Stimulated activated CD4-positive, alpha-beta T cell treated with anti-CD3 and anti-CD28 coated beads, Interleukin-1b, Interleukin-23, amount 100 ng/mL, for 1 hour (primary cell): ENCODE measurements around the gene MIPOL1.
"Not testable (repeated sequence)": the region's sequence is repeated elsewhere in the genome, so short reads cannot be mapped to it uniquely, and the experiment has no call there.

Source experiments
- DNase-seq, 2 donors: peaks; one replicate each; pipeline ENCODE4 v3.0.0-alpha.2; 2020; ENCODE audit warnings: low read depth in 2 of 2

The MIPOL1 gene

GRCh38 chr14:37187294-37187693, 10.4 kb upstream of the MIPOL1 start:
- no peak for DNase-seq

- DNase-seq, result not testable (repeated sequence)
Measured at GRCh38 chr14:37187840-37188577, 9.7 kb upstream of the MIPOL1 start.

- not testable (repeated sequence) for DNase-seq
Measured at GRCh38 chr14:37189733-37190132, 8.0 kb upstream of the MIPOL1 start.

- no peak for DNase-seq
Measured at GRCh38 chr14:37194698-37195097, 3.0 kb upstream of the MIPOL1 start.

GRCh38 chr14:37195327-37195726, 2.4 kb upstream of the MIPOL1 start:
- no peak for DNase-seq

- DNase-seq, result no peak
Measured at GRCh38 chr14:37196604-37197420, 925 bp upstream of the MIPOL1 start.

- no peak for DNase-seq
Measured at GRCh38 chr14:37198273-37198598, 499 bp downstream of the MIPOL1 start.

GRCh38 chr14:37198907-37199306, 1.2 kb downstream of the MIPOL1 start:
- no peak for DNase-seq

GRCh38 chr14:37201724-37202123, 4.0 kb downstream of the MIPOL1 start:
- DNase-seq, result no peak

- no peak for DNase-seq
Measured at GRCh38 chr14:37202265-37202664, 4.5 kb downstream of the MIPOL1 start.

- no peak for DNase-seq
Measured at GRCh38 chr14:37202812-37203211, 5.1 kb downstream of the MIPOL1 start.

- no peak for DNase-seq
Measured at GRCh38 chr14:37203423-37203822, 5.7 kb downstream of the MIPOL1 start.

- not testable (repeated sequence) for DNase-seq
Measured at GRCh38 chr14:37205623-37206605, 8.2 kb downstream of the MIPOL1 start.

GRCh38 chr14:37209617-37210016, 11.9 kb downstream of the MIPOL1 start:
- not testable (repeated sequence) for DNase-seq

GRCh38 chr14:37210448-37210847, 12.7 kb downstream of the MIPOL1 start:
- DNase-seq, result no peak

GRCh38 chr14:37213016-37213415, 15.3 kb downstream of the MIPOL1 start:
- no peak for DNase-seq

- DNase-seq, result no peak
Measured at GRCh38 chr14:37215345-37215744, 17.6 kb downstream of the MIPOL1 start.

- no peak for DNase-seq
Measured at GRCh38 chr14:37221073-37221472, 23.3 kb downstream of the MIPOL1 start.

- no peak for DNase-seq
Measured at GRCh38 chr14:37223947-37224474, 26.3 kb downstream of the MIPOL1 start.

- not testable (repeated sequence) for DNase-seq
Measured at GRCh38 chr14:37225668-37226067, 27.9 kb downstream of the MIPOL1 start.

- no peak for DNase-seq
Measured at GRCh38 chr14:37230551-37231194, 32.9 kb downstream of the MIPOL1 start.
